ENCODE data around the gene BABAM2.

Gene BABAM2

GRCh38 chr2:28276807-28277206 is 386.3 kb downstream of the BABAM2 start:
- no peak overlapping the region for H3K4me3 ChIP-seq (replicated peaks in 1 of 2; ENCODE audit: low read depth in 2 of 2, low read length in 2 of 2)
- TF ChIP-seq, protein P1, sequence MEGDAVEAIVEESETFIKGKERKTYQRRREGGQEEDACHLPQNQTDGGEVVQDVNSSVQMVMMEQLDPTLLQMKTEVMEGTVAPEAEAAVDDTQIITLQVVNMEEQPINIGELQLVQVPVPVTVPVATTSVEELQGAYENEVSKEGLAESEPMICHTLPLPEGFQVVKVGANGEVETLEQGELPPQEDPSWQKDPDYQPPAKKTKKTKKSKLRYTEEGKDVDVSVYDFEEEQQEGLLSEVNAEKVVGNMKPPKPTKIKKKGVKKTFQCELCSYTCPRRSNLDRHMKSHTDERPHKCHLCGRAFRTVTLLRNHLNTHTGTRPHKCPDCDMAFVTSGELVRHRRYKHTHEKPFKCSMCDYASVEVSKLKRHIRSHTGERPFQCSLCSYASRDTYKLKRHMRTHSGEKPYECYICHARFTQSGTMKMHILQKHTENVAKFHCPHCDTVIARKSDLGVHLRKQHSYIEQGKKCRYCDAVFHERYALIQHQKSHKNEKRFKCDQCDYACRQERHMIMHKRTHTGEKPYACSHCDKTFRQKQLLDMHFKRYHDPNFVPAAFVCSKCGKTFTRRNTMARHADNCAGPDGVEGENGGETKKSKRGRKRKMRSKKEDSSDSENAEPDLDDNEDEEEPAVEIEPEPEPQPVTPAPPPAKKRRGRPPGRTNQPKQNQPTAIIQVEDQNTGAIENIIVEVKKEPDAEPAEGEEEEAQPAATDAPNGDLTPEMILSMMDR (IDR thresholded peaks at IDR 0.05; ENCODE audit: low read depth, low read length) = no peak

GRCh38 chr2:28277466-28277865 is 386.9 kb downstream of the BABAM2 start:
- DNase-seq (ENCODE audit: low read depth in 2 of 2) = no peak

More at GRCh38 chr2:28276807-28277206, 386.3 kb downstream of the BABAM2 start:
- peak in 1 of 2 donors; percentile 19 for DNase-seq (ENCODE audit: low read depth in 2 of 2)

GRCh38 chr2:28279371-28279770 is 388.8 kb downstream of the BABAM2 start:
- no peak overlapping the region for H3K4me3 ChIP-seq (replicated peaks in 1 of 2; ENCODE audit: low read depth in 2 of 2, low read length in 2 of 2)
- TF ChIP-seq, protein P1 (IDR thresholded peaks at IDR 0.05; ENCODE audit: low read depth, low read length) = no peak
- no peak for DNase-seq (ENCODE audit: low read depth in 2 of 2)

More at GRCh38 chr2:28277466-28277865, 386.9 kb downstream of the BABAM2 start:
- TF ChIP-seq, protein P1 (IDR thresholded peaks at IDR 0.05; ENCODE audit: low read depth, low read length) = no peak
- no peak overlapping the region for H3K4me3 ChIP-seq (replicated peaks in 1 of 2; ENCODE audit: low read depth in 2 of 2, low read length in 2 of 2)

GRCh38 chr2:28280619-28281018 is 390.1 kb downstream of the BABAM2 start:
- H3K4me3 ChIP-seq (replicated peaks in 1 of 2; ENCODE audit: low read depth in 2 of 2, low read length in 2 of 2) = no peak overlapping the region
- DNase-seq (ENCODE audit: low read depth in 2 of 2) = no peak
- TF ChIP-seq, protein P1 (IDR thresholded peaks at IDR 0.05; ENCODE audit: low read depth, low read length) = no peak

- DNase-seq (ENCODE audit: low read depth in 2 of 2) = no peak
- H3K4me3 ChIP-seq (replicated peaks in 1 of 2; ENCODE audit: low read depth in 2 of 2, low read length in 2 of 2) = no peak overlapping the region
- TF ChIP-seq, protein P1 (IDR thresholded peaks at IDR 0.05; ENCODE audit: low read depth, low read length) = no peak
Observed at GRCh38 chr2:28281739-28282138, 391.2 kb downstream of the BABAM2 start.

- H3K4me3 ChIP-seq (replicated peaks in 1 of 2; ENCODE audit: low read depth in 2 of 2, low read length in 2 of 2) = no peak overlapping the region
- TF ChIP-seq, protein P1 (IDR thresholded peaks at IDR 0.05; ENCODE audit: low read depth, low read length) = no peak
- no peak for DNase-seq (ENCODE audit: low read depth in 2 of 2)
Observed at GRCh38 chr2:28282248-28282647, 391.7 kb downstream of the BABAM2 start.

Data from cardiac fibroblast (primary cell).